GM23338 (cell line): ENCODE data around the gene MPND. TPM values are rescaled to one million over a fixed set of nuclear protein-coding genes. Genes with fewer than 3 reads are reported as not detected.

Experiments used
- ATAC-seq: fragments of 200-7000 bp; cut with Tn5 transposase; 3 replicates; pipeline ENCODE4 v1.9.1; 2020
- DNase-seq: peaks from one replicate; pipeline ENCODE4 v3.0.0-alpha.2; 2015; ENCODE audit warnings: low spot score
- H2AFZ ChIP-seq: fragments of 200-600 bp; sonication (generic); 2 replicates; pipeline ENCODE4 v1.8.0; 2016; ENCODE audit warnings: antibody characterized with exemption, mild to moderate bottlenecking, moderate library complexity
- H3F3A ChIP-seq: fragments of 200-600 bp; sonication (generic); replicated peaks from 2 replicates; pipeline ENCODE4 v1.8.0; 2017; ENCODE audit warnings: antibody characterized with exemption, mixed run types, low read depth
- H3K27ac ChIP-seq: fragments of 200-600 bp; sonication (generic); 2 replicates; pipeline ENCODE4 v1.6.1; 2016; ENCODE audit warnings: low read depth
- H3K27me3 ChIP-seq: fragments of 200-600 bp; sonication (generic); 2 replicates; pipeline ENCODE4 v1.8.0; 2016; ENCODE audit warnings: mild to moderate bottlenecking, mixed run types, moderate library complexity; ENCODE audit not compliant: insufficient read depth
- H3K36me3 ChIP-seq: fragments of 200-600 bp; sonication (generic); 2 replicates; pipeline ENCODE4 v1.8.0; 2016; ENCODE audit warnings: mild to moderate bottlenecking; ENCODE audit not compliant: insufficient read depth
- H3K4me1 ChIP-seq: fragments of 200-600 bp; sonication (generic); 2 replicates; pipeline ENCODE4 v1.8.0; 2016; ENCODE audit warnings: mild to moderate bottlenecking, moderate library complexity; ENCODE audit not compliant: insufficient read depth
- H3K4me2 ChIP-seq: fragments of 200-600 bp; sonication (generic); 2 replicates; pipeline ENCODE4 v1.7.1; 2017; ENCODE audit warnings: mixed run types
- H3K4me3 ChIP-seq: fragments of 200-600 bp; sonication (generic); 2 replicates; pipeline ENCODE4 v1.6.1; 2016; ENCODE audit warnings: mixed run types
- H3K79me2 ChIP-seq: fragments of 200-600 bp; sonication (generic); replicated peaks from 2 replicates; pipeline ENCODE4 v1.8.0; 2017; ENCODE audit warnings: mild to moderate bottlenecking; ENCODE audit not compliant: insufficient read depth
- H3K9me2 ChIP-seq: fragments of 200-600 bp; sonication (generic); 2 replicates; pipeline ENCODE4 v1.8.0; 2017; ENCODE audit not compliant: insufficient read depth
- H4K20me1 ChIP-seq: fragments of 200-600 bp; sonication (generic); replicated peaks from 2 replicates; pipeline ENCODE4 v1.8.0; 2017; ENCODE audit warnings: mild to moderate bottlenecking; ENCODE audit not compliant: insufficient read depth
- H3K27ac Mint-ChIP-seq: 2 replicates; pipeline ENCODE4 v1.8.0; 2020; ENCODE audit warnings: inconsistent platforms, mild to moderate bottlenecking, moderate library complexity, mixed read lengths
- H3K27me3 Mint-ChIP-seq: 3 replicates; pipeline ENCODE4 v1.8.0; 2022; ENCODE audit warnings: low read depth, mild to moderate bottlenecking, moderate library complexity, mixed read lengths, inconsistent platforms; ENCODE audit not compliant: insufficient read depth, poor library complexity
- H3K36me3 Mint-ChIP-seq: 3 replicates; pipeline ENCODE4 v1.8.0; 2021; ENCODE audit warnings: low read depth, mild to moderate bottlenecking, inconsistent platforms, moderate library complexity, mixed read lengths
- H3K4me1 Mint-ChIP-seq: 3 replicates; pipeline ENCODE4 v1.8.0; 2020; ENCODE audit warnings: mild to moderate bottlenecking, inconsistent platforms, mixed read lengths
- H3K4me3 Mint-ChIP-seq: 3 replicates; pipeline ENCODE4 v1.8.0; 2021; ENCODE audit warnings: moderate library complexity, mild to moderate bottlenecking, inconsistent platforms, mixed read lengths
- H3K9me3 Mint-ChIP-seq: 3 replicates; pipeline ENCODE4 v1.8.0; 2020; ENCODE audit warnings: moderate library complexity, mild to moderate bottlenecking, inconsistent platforms, mixed read lengths
- CREB1 ChIP-seq: fragments of 250-450 bp; sonication (Bioruptor Pico); IDR thresholded peaks from 2 replicates; pipeline ENCODE4 v1.5.0; 2020; ENCODE audit warnings: low read depth, mild to moderate bottlenecking, moderate library complexity
- CTCF ChIP-seq, 2 experiments: fragments of 200-600 bp in 1 of 2; sonication (generic) in 1 of 2; conservative IDR thresholded peaks; 2 replicates each; pipeline versions ENCODE4 v1.5.1 to v1.6.1; 2016 to 2017; ENCODE audit warnings: antibody characterized with exemption in 2 of 2, low read depth in 2 of 2, mild to moderate bottlenecking in 2 of 2, moderate library complexity in 1 of 2
- EZH2 ChIP-seq: fragments of 200-600 bp; sonication (generic); IDR thresholded peaks from one replicate; pipeline ENCODE4 v1.8.0; 2017; ENCODE audit warnings: antibody characterized with exemption, mild to moderate bottlenecking, low read depth; ENCODE audit not compliant: unreplicated experiment
- EZH2phosphoT487 ChIP-seq: fragments of 200-600 bp; sonication (generic); IDR thresholded peaks from one replicate; pipeline ENCODE4 v1.8.1; 2018; ENCODE audit warnings: antibody characterized with exemption; ENCODE audit not compliant: unreplicated experiment
- JUNB ChIP-seq: IDR thresholded peaks from one replicate; pipeline ENCODE4 v1.6.1; 2016; ENCODE audit warnings: antibody characterized with exemption; ENCODE audit not compliant: unreplicated experiment
- NANOG ChIP-seq: IDR thresholded peaks from 2 replicates; pipeline ENCODE4 v1.6.1; 2016; ENCODE audit warnings: antibody characterized with exemption, borderline replicate concordance
- POLR2AphosphoS5 ChIP-seq: IDR thresholded peaks from 2 replicates; pipeline ENCODE4 v1.6.1; 2016; ENCODE audit warnings: antibody characterized with exemption, low read depth
- STAT1 ChIP-seq: IDR thresholded peaks from one replicate; pipeline ENCODE4 v1.6.1; 2016; ENCODE audit warnings: antibody characterized with exemption; ENCODE audit not compliant: unreplicated experiment
- ZNF114 ChIP-seq: fragments of 250-450 bp; sonication (Bioruptor Pico); IDR thresholded peaks from 2 replicates; pipeline ENCODE4 v1.5.0; 2020; ENCODE audit warnings: mild to moderate bottlenecking, moderate library complexity
- ZNF462 ChIP-seq: fragments of 250-450 bp; sonication (Bioruptor Pico); IDR thresholded peaks from 2 replicates; pipeline ENCODE4 v1.5.0; 2020; ENCODE audit warnings: mild to moderate bottlenecking, moderate library complexity
- polyA plus RNA-seq: library from polyadenylated mRNA; unstranded; fragments of >200 nt; fragmentation: Nextera tagmentation; extraction: Ambion mirVana; gene quantifications from 2 replicates; pipeline ENCODE4 v1.2.1, GENCODE V29; 2016
- total RNA-seq: library from RNA; depleted of rRNA; stranded (reverse); fragments of >200 nt; shearing (Covaris generic); gene quantifications from 2 replicates; pipeline ENCODE4 v1.2.3, GENCODE V29; 2014
- TF ChIP-seq, protein P1 (sequence below): IDR thresholded peaks from 2 replicates; pipeline ENCODE4 v1.6.1; 2016; ENCODE audit warnings: antibody characterized with exemption

MPND gene
- total and polyA plus RNA-seq, 2 experiments from 2014 or later = 11.8 to 15.6 TPM

GRCh38 chr19:4385291-4386040 lies 42.1 kb downstream of the MPND start:
- Mint-ChIP-seq H3K27me3 (peaks cover 17% of the 10 kb centered on the region), H3K36me3 (peaks cover 20% of the 10 kb centered on the region; the same call in 2 of the 3 replicates), H3K9me3 (no peaks in the 10 kb centered on the region), H3K27ac (no peak overlapping the region), H3K4me3 (no peak overlapping the region), H3K4me1 (peaks cover 31% of the 10 kb centered on the region)
- no peak overlapping the region for H3K27ac ChIP-seq
- H3K27me3 ChIP-seq = no peaks in the 10 kb centered on the region
- no peak overlapping the region for H3K4me3 ChIP-seq
- H3K9me2 ChIP-seq = no peaks in the 10 kb centered on the region
- no peaks in the 10 kb centered on the region for H3K36me3 ChIP-seq
- no peak for TF ChIP-seq EZH2
- no peak for TF ChIP-seq NANOG
- no peak for TF ChIP-seq CREB1 (CRISPR knock-in tag)
- no peak overlapping the region for H3K4me2 ChIP-seq
- H2AFZ ChIP-seq = no peak overlapping the region
- H4K20me1 ChIP-seq = peaks cover 42% of the 10 kb centered on the region
- DNase-seq = no peak
- peaks cover 90% of the 10 kb centered on the region for H3K79me2 ChIP-seq
- no peak for ATAC-seq
- peaks cover 4% of the 10 kb centered on the region; the same call in 1 of the 2 replicates for H3F3A ChIP-seq
- H3K4me1 ChIP-seq = peaks cover 9% of the 10 kb centered on the region

DNA sequence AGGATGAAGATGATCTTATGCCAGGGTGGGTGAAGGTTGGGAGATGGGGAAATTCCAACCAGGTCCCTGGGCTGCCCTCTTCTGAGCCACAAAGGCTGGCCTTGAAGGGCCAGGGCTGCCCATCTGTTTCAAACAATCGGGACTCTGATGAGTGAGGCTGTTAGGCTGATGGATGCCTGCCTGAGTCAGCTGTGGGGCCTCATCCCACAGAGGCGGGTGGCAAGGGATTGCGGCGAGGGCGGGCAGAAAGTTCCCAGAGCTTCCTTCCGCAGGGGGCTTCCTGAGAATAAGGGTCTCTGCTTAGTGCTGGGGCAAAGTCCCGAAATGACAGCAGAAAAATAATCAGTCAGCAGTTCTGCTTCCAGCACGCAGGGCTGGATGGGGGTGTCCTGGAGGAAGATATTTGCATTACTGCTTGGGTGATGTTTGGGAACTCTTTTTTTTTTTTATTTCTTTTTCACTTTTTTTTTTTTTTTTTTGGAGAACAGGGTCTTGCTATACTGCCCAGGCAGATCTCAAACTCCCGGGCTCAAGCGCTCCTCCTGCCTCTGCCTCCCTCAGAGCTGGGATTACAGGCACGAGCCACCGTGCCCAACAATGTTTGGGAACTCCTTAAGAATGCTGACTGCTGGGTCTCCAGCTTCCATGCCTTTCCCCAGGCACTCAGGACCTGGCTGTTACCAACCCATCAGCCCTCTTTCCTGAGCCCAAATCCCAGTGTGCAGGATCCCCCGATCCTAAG lies 42.9 kb downstream of the MPND start:
- Histone ChIP-seq H3K9me2 (no peaks in the 10 kb centered on the region), H3F3A (peaks cover 5% of the 10 kb centered on the region; the same call in 1 of the 2 replicates), H3K4me3 (no peak overlapping the region), H3K79me2 (peaks cover 94% of the 10 kb centered on the region), H3K27me3 (no peaks in the 10 kb centered on the region), H3K4me1 (peaks cover 17% of the 10 kb centered on the region), H3K4me2 (no peak overlapping the region), H3K36me3 (no peaks in the 10 kb centered on the region), H2AFZ (no peak overlapping the region), H4K20me1 (peaks cover 44% of the 10 kb centered on the region), H3K27ac (no peak overlapping the region)
- ATAC-seq (no peak), DNase-seq (no peak)
- peaks cover 35% of the 10 kb centered on the region for H3K4me1 Mint-ChIP-seq
- H3K27me3 Mint-ChIP-seq = peaks cover 15% of the 10 kb centered on the region
- H3K4me3 Mint-ChIP-seq = no peak overlapping the region
- peaks cover 20% of the 10 kb centered on the region; the same call in 2 of the 3 replicates for H3K36me3 Mint-ChIP-seq
- H3K9me3 Mint-ChIP-seq = no peaks in the 10 kb centered on the region
- H3K27ac Mint-ChIP-seq = no peak overlapping the region
- TF ChIP-seq ZNF114 (CRISPR knock-in tag) = no peak
- no peak for TF ChIP-seq POLR2AphosphoS5
- TF ChIP-seq, protein P1, sequence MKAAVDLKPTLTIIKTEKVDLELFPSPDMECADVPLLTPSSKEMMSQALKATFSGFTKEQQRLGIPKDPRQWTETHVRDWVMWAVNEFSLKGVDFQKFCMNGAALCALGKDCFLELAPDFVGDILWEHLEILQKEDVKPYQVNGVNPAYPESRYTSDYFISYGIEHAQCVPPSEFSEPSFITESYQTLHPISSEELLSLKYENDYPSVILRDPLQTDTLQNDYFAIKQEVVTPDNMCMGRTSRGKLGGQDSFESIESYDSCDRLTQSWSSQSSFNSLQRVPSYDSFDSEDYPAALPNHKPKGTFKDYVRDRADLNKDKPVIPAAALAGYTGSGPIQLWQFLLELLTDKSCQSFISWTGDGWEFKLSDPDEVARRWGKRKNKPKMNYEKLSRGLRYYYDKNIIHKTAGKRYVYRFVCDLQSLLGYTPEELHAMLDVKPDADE = no peak
- TF ChIP-seq ZNF462 (CRISPR knock-in tag) = no peak
- no peak for TF ChIP-seq CREB1 (CRISPR knock-in tag)
- no peak for TF ChIP-seq EZH2
- no peak for TF ChIP-seq STAT1
- no peak for TF ChIP-seq CTCF (conservative IDR thresholded peaks at IDR 0.05; ENCODE audit: low read depth in 2 of 2)
- TF ChIP-seq JUNB = no peak
- no peak for TF ChIP-seq EZH2phosphoT487
- TF ChIP-seq NANOG = no peak
